NCI-H128 (cell line): Measurements from ENCODE around the gene ZNF442.
"Not testable (repeated sequence)": the region's sequence is repeated elsewhere in the genome, so short reads cannot be mapped to it uniquely, and the experiment has no call there.

Experiments
- DNase-seq: peaks from one replicate; lab custom pipeline; 2025; ENCODE audit not compliant: unreplicated experiment; lab: John Stamatoyannopoulos, UW

ZNF442 gene

DNA sequence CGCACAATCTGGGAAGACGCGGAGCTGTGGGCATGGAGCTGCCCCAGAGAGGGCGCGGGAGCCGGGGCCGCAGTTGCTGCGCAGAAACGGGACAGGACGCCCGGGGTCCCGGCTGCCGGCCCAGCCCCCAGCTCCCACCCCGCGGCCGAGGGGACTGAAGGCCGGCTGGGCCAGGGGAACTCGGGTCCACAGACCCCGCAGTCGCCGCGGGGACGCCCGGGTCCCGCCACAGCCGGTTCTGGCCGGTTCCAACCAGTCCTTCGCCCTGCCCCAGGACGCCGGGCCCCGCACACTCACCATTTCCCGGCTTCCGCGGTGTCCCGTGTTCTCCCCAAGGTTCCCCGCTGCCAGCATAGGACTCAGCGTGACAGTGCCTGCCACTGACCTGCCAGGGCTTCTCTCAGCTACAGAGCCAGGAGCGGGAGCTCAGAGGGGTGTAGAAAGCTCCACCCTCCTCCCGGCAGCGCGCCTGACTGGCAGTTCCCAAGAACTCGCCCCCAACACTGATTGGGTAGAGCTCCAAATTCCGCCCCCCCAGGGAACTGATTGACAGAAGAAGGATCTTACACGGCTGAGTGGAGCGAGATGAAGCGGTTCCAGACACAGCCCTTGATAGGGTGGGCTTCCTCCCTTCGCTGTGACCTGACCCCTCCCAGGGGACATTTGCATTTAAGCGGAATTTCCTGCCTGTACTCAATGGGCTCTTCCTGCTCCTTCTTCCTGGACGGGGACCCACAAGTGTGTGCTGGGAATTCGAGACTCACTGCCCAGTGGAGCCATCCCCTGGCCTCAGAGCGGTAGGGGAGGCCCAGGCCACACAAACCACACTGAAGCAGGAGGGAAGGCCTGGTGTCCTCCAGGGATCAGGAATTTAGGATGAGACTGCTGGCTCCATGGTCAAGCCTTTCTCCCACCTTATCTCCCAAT is at the start of gene ZNF442:
Gene ZNF442 (minus strand): TSS at position 448 of the 927 bp plus-strand sequence. CDS start 2,052 bp downstream, outside the sequence.
- peak; percentile 92 for DNase-seq

GRCh38 chr19:12411893-12412292 is 46.4 kb upstream of the ZNF442 start:
- DNase-seq = no peak

GRCh38 chr19:12400633-12401502 is 35.4 kb upstream of the ZNF442 start, which contains the start of gene ZNF799:
ZNF799 (minus strand) TSS chr19:12401271; CDS start chr19:12401070, 201 bp downstream.
- peak; percentile 89 for DNase-seq

- DNase-seq = not testable (repeated sequence)
Measured at GRCh38 chr19:12399901-12400632, 34.6 kb upstream of the ZNF442 start.

DNA sequence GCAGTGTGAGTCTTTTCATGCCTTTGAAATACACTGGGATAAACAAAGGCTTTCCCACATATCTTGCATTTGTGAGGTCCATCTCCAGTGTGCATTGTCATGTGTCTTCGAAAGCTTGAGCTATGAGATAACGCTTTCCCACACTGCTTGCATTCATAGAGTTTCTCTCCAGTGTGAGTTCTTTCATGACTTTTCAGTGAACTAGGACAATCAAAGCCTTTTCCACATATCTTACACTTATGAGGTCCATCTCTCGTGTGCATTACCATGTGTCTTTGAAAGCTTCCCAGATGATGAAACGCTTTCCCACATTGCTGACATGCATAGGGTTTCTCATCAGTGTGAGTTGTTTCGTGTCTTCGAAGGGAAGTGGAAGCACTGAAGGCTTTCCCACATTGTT is 25.7 kb upstream of the ZNF442 start:
- DNase-seq = not testable (repeated sequence)

GRCh38 chr19:12386365-12386764 is 20.9 kb upstream of the ZNF442 start:
- DNase-seq = not testable (repeated sequence)

- DNase-seq = no peak
Measured at GRCh38 chr19:12380444-12380737, 14.9 kb upstream of the ZNF442 start.

DNA sequence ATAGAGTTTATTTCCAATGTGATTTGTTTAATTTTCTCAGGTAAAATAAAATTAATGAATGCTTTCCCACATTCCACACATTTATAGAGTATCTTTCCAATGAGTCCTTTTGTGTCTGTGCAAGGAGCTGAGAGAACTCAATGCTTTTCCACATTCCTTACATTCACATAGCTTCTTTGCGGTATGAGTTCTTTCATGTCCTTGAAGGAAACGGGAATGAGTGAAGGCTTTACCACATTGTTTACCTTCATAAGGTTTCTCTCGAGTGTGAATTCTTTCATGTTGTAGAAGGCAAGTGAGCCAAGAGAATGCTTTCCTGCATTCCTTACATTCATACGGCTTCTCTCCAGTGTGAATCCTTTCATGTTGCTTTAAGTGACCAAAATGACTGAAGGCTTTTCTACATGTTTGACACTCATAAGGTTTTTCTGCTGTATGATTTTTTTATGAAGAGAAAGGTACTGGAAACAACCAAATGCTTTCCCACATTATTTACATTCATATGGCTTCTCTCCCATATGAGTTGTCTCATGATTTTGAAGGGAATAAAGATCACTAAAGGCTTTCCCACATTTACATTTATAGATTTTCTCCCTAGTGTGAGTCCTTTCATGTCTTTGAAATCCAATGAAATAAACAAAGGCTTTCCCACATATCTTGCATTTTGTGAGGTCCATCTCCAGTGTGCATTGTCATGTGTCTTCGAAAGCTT is 14.4 kb upstream of the ZNF442 start:
- no peak for DNase-seq

DNA sequence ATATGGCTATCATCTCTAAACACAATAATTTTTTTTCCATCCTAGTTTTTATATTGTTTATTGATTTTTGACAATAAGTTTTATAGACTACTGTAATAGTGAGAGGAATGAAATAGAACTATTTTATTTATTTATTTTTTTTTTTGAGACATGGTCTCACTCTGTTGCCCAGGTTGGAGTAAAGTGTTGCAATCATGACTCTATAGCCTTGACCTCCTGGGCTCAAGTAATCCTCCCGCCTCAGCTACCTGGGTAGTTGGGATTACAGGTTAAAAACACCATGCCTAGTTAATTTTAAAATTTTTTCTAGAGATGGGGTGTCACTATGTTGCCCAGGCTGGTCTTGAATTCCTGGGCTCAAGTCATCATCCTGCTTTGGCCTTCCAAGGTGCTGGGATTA is 8.5 kb upstream of the ZNF442 start:
- no peak for DNase-seq

- DNase-seq = no peak
Measured at GRCh38 chr19:12364391-12365235, 870 bp downstream of the ZNF442 start.

- not testable (repeated sequence) for DNase-seq
Measured at GRCh38 chr19:12362236-12362635, 3.2 kb downstream of the ZNF442 start.

GRCh38 chr19:12353375-12353774 is 12.1 kb downstream of the ZNF442 start:
- DNase-seq = no peak

GRCh38 chr19:12350890-12351197 is 14.6 kb downstream of the ZNF442 start:
- no peak for DNase-seq

- DNase-seq = no peak
Measured at GRCh38 chr19:12350185-12350889, 15.1 kb downstream of the ZNF442 start.

GRCh38 chr19:12346896-12347295 is 18.6 kb downstream of the ZNF442 start:
- no peak for DNase-seq

DNA sequence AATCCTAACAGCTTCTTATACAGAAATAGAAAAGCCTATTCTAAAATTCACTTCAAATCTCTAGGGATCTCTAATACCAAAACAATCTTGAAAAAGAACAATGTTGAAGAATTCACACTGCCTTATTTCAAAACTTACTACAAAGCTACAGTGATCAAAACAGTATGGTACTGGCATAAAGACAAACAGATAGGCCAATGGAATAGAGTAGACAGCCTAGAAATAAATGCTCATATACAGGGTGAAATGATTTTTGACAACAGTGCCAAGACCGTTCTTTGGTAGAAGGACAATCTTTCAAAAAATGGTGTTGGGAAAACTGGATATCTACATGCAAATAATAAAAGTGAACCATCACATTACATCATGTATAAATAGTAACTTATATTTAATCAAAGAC is 20.3 kb downstream of the ZNF442 start:
- no peak for DNase-seq

GRCh38 chr19:12333162-12334159 is 32.0 kb downstream of the ZNF442 start, which contains the start of gene ZNF563:
ZNF563 (minus strand) TSS chr19:12333633; CDS start chr19:12333482, 151 bp downstream.
- peak; percentile 95 for DNase-seq
